A549 (cell line): ENCODE measurements around the gene DUT.

ENCODE experiments used
- CBX8 ChIP-seq: fragments of 200-600 bp; sonication (generic); IDR thresholded peaks from 2 replicates; pipeline ENCODE4 v1.6.1; 2016
- CEBPB ChIP-seq, 2 experiments: fragments of >200 bp in 1 of 2; sonication (Bioruptor Twin) in 1 of 2; formaldehyde crosslinking in 1 of 2; IDR thresholded peaks; 2 replicates each; pipeline ENCODE4 v1.6.1; 2012 to 2016
- MAFK ChIP-seq: fragments of 450-650 bp; IDR thresholded peaks from 2 replicates; pipeline ENCODE4 v1.6.1; 2014; ENCODE audit not compliant: partially characterized antibody
- SMC3 ChIP-seq: fragments of >200 bp; sonication (Bioruptor Twin); formaldehyde crosslinking; IDR thresholded peaks from 3 replicates; pipeline ENCODE4 v1.6.1; 2018; ENCODE audit warnings: inconsistent platforms
- TF ChIP-seq, protein P1 (sequence below): fragments of >200 bp; sonication (Bioruptor Twin); formaldehyde crosslinking; IDR thresholded peaks from 3 replicates; pipeline ENCODE4 v1.5.1; 2016
- TF ChIP-seq, protein P2 (sequence below): fragments of 450-650 bp; IDR thresholded peaks from 2 replicates; pipeline ENCODE4 v1.6.1; 2014; ENCODE audit warnings: antibody characterized with exemption

DNA sequence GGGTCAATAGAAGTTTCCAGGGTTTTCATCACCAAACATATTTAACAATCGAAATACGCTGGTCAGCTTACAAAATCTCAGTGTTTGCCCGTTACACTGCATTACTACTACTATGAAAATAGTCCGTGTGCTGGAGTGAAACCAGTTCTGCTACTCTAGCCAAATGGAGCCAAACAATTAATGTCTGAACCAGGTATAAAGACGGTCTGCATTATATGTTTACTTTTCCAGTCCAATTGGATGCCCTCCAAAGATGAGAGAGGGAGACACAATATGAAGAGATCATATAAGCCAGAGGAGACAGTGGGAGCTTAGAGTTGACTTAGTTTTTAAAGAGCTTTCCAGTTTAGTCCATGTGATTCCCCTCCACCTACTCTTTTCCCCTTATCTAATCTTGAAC is 6.3 kb upstream of the DUT start:
- TF ChIP-seq SMC3 (no peak), CEBPB (IDR thresholded peaks at IDR 0.05) (no peak), MAFK (no peak), CBX8 (no peak)
- TF ChIP-seq, protein P1, sequence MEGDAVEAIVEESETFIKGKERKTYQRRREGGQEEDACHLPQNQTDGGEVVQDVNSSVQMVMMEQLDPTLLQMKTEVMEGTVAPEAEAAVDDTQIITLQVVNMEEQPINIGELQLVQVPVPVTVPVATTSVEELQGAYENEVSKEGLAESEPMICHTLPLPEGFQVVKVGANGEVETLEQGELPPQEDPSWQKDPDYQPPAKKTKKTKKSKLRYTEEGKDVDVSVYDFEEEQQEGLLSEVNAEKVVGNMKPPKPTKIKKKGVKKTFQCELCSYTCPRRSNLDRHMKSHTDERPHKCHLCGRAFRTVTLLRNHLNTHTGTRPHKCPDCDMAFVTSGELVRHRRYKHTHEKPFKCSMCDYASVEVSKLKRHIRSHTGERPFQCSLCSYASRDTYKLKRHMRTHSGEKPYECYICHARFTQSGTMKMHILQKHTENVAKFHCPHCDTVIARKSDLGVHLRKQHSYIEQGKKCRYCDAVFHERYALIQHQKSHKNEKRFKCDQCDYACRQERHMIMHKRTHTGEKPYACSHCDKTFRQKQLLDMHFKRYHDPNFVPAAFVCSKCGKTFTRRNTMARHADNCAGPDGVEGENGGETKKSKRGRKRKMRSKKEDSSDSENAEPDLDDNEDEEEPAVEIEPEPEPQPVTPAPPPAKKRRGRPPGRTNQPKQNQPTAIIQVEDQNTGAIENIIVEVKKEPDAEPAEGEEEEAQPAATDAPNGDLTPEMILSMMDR: no peak
- TF ChIP-seq, protein P2, sequence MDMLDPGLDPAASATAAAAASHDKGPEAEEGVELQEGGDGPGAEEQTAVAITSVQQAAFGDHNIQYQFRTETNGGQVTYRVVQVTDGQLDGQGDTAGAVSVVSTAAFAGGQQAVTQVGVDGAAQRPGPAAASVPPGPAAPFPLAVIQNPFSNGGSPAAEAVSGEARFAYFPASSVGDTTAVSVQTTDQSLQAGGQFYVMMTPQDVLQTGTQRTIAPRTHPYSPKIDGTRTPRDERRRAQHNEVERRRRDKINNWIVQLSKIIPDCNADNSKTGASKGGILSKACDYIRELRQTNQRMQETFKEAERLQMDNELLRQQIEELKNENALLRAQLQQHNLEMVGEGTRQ: no peak
